ENCODE results near the gene PMM2.

PMM2 gene

GRCh38 chr16:8861563-8862308, 64.1 kb downstream of the PMM2 start:
- TF ChIP-seq CTCF (IDR thresholded peaks at IDR 0.05; ENCODE audit: control insufficient read depth, insufficient read depth, low read depth, low read length, missing control alignments), result no peak
- no peak overlapping the region for H3K4me3 ChIP-seq (ENCODE audit: control insufficient read depth, low read depth, low read length)
- DNase-seq (ENCODE audit: low read depth), result no peak

- H3K4me3 ChIP-seq (ENCODE audit: control insufficient read depth, low read depth, low read length), result no peak overlapping the region
- TF ChIP-seq CTCF (IDR thresholded peaks at IDR 0.05; ENCODE audit: control insufficient read depth, insufficient read depth, low read depth, low read length, missing control alignments), result no peak
- DNase-seq (ENCODE audit: low read depth), result no peak
Measured at GRCh38 chr16:8862309-8863130, 64.9 kb downstream of the PMM2 start.

GRCh38 chr16:8863594-8864424, 66.2 kb downstream of the PMM2 start:
- no peak overlapping the region for H3K4me3 ChIP-seq (ENCODE audit: control insufficient read depth, low read depth, low read length)
- no peak for DNase-seq (ENCODE audit: low read depth)
- TF ChIP-seq CTCF (IDR thresholded peaks at IDR 0.05; ENCODE audit: control insufficient read depth, insufficient read depth, low read depth, low read length, missing control alignments), result no peak

GRCh38 chr16:8864480-8865110, 67.0 kb downstream of the PMM2 start:
- DNase-seq (ENCODE audit: low read depth), result no peak
- H3K4me3 ChIP-seq (ENCODE audit: control insufficient read depth, low read depth, low read length), result no peak overlapping the region
- no peak for TF ChIP-seq CTCF (IDR thresholded peaks at IDR 0.05; ENCODE audit: control insufficient read depth, insufficient read depth, low read depth, low read length, missing control alignments)

GRCh38 chr16:8865145-8865882, 67.7 kb downstream of the PMM2 start:
- no peak for DNase-seq (ENCODE audit: low read depth)
- H3K4me3 ChIP-seq (ENCODE audit: control insufficient read depth, low read depth, low read length), result no peak overlapping the region
- no peak for TF ChIP-seq CTCF (IDR thresholded peaks at IDR 0.05; ENCODE audit: control insufficient read depth, insufficient read depth, low read depth, low read length, missing control alignments)
